ENCODE measurements around the gene USP4.
A peak's percentile ranks its signal among the peaks of the same experiment; 100 is the strongest.

Gene USP4

GRCh38 chr3:49339941-49340800 is at the start of gene USP4:
Gene USP4 (minus strand): TSS chr3:49340053. CDS start chr3:49340024, 29 bp downstream.
- peak within 1 kb of the TSS; percentile 89 for H3K4me3 ChIP-seq (replicated peaks; ENCODE audit: low read depth, low read length)
- peak; percentile 88 for DNase-seq (ENCODE audit: low read depth)
- TF ChIP-seq, protein P1, sequence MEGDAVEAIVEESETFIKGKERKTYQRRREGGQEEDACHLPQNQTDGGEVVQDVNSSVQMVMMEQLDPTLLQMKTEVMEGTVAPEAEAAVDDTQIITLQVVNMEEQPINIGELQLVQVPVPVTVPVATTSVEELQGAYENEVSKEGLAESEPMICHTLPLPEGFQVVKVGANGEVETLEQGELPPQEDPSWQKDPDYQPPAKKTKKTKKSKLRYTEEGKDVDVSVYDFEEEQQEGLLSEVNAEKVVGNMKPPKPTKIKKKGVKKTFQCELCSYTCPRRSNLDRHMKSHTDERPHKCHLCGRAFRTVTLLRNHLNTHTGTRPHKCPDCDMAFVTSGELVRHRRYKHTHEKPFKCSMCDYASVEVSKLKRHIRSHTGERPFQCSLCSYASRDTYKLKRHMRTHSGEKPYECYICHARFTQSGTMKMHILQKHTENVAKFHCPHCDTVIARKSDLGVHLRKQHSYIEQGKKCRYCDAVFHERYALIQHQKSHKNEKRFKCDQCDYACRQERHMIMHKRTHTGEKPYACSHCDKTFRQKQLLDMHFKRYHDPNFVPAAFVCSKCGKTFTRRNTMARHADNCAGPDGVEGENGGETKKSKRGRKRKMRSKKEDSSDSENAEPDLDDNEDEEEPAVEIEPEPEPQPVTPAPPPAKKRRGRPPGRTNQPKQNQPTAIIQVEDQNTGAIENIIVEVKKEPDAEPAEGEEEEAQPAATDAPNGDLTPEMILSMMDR (IDR thresholded peaks at IDR 0.05; ENCODE audit: low read length, missing control alignments): peak; percentile 61

- H3K4me3 ChIP-seq (replicated peaks; ENCODE audit: low read depth, low read length): no peak overlapping the region
- DNase-seq (ENCODE audit: low read depth): no peak
- TF ChIP-seq, protein P1 (IDR thresholded peaks at IDR 0.05; ENCODE audit: low read length, missing control alignments): no peak
Observed at GRCh38 chr3:49389297-49389696, 49.4 kb upstream of the USP4 start.

DNA sequence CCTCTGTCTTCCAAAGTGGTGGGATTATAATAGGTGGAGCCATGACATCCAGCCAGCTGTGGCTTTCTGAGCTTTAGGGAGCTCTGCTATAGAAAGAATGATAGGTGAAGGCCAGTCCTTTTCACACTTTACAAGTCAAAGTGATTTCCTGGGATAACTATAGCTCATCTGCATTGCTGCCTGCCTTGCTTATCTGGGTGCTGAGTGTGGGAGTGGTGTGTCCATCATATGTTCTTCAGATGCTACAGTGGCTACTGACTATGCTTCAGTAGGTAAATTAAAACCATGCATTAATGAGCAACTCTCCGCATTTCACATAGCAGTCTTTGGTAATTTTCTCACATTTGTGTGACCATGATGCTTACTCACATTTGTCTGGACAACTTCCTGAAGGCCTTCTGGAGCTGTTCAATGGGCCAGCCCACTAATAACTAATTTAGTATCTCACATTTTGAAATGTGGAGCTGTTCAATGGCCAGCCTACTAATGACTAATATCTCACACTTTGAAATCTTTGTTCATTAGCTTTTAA is 48.5 kb upstream of the USP4 start:
- no peak for DNase-seq (ENCODE audit: low read depth)
- TF ChIP-seq, protein P1 (IDR thresholded peaks at IDR 0.05; ENCODE audit: low read length, missing control alignments): no peak
- H3K4me3 ChIP-seq (replicated peaks; ENCODE audit: low read depth, low read length): no peak overlapping the region

DNA sequence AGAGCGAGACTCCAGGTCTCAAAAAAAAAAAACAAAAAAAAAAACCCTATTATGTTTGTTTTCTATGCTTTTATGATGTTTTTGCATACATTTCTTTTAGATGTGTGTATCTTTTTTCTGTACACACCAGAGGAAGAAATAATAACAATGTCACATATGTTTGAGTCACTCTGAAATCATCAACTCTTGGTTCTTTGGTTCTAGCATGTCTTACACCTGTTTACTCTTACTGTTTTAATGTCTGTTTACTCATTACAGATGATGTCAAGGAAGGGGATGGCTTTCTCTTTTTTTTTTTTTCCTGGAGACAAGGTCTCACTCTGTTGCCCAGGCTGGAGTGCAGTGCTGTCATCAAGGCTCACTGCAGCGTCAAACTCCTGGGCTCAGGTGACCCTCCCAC is 47.9 kb upstream of the USP4 start:
- H3K4me3 ChIP-seq (replicated peaks; ENCODE audit: low read depth, low read length): no peak overlapping the region
- no peak for DNase-seq (ENCODE audit: low read depth)
- TF ChIP-seq, protein P1 (IDR thresholded peaks at IDR 0.05; ENCODE audit: low read length, missing control alignments): no peak

DNA sequence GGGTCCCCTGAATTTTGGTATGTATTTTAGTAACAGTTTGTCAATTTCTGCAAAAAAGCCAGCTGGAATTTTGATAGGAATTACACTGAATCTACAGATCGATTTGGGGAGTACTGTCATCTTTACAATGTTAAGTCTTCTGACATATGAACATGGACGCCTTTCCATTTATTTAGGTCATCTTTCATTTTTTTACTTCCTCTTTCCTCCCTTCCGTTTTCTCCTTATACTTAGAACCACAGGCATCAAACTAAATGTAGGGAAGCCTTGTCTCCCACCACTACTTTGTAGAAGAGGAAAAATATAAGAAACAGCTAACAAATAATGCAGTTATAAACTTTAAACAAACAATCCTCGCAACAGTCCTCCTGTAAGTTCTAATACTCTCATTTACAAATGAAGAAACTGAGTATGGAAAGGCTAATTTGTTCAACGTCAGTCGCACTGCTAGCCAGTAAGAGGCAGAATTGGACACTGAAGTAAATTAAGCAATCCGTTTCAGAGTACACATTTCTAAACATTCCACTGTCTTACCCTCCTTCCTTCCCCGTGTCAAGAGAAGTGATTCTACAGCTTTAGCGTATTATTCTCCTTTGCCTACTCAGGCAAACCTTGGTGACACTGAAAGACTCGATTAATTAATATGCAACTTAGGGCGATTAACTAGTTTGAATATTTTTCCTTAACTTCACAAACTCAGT is 46.4 kb upstream of the USP4 start:
- TF ChIP-seq, protein P1 (IDR thresholded peaks at IDR 0.05; ENCODE audit: low read length, missing control alignments): no peak
- H3K4me3 ChIP-seq (replicated peaks; ENCODE audit: low read depth, low read length): no peak overlapping the region

DNA sequence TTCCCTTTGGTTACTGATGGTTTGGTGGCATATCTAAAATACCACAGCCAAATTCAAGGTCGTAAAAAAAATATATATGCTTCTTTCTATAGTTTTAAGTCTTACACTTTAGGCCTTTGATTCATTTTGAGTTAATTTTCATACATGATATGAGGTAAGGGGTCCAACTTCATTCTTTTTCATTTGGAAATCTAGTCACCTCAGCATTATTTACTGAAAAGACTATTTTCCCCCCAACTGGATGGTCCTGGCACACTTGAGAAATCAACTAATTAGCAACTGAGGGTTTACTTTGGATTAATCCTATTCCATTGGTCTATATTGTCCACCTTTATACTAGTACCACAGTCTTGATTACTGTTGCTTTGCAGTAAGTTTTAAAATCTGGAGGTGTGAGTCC is 45.8 kb upstream of the USP4 start:
- no peak overlapping the region for H3K4me3 ChIP-seq (replicated peaks; ENCODE audit: low read depth, low read length)
- TF ChIP-seq, protein P1 (IDR thresholded peaks at IDR 0.05; ENCODE audit: low read length, missing control alignments): no peak
- DNase-seq (ENCODE audit: low read depth): no peak

More for the DNA sequence above, 46.4 kb upstream of the USP4 start:
- no peak for DNase-seq (ENCODE audit: low read depth)

Measured in fibroblast of pulmonary artery (primary cell).